GM18873 (cell line): Measurements from ENCODE around the gene SPAG9.
A peak's percentile ranks its signal among the peaks of the same experiment; 100 is the strongest.
"Not testable (repeated sequence)": the region's sequence is repeated elsewhere in the genome, so short reads cannot be mapped to it uniquely, and the experiment has no call there.

Source experiments
- ATAC-seq: cut with Tn5 transposase; IDR thresholded peaks from one replicate; pipeline ENCODE4 v1.9.1; 2021; ENCODE audit warnings: mild to moderate bottlenecking, moderate library complexity, moderate number of reproducible peaks; ENCODE audit not compliant: unreplicated experiment, low FRiP score

The SPAG9 gene

GRCh38 chr17:51088287-51088686 is 32.4 kb downstream of the SPAG9 start:
- ATAC-seq = no peak

GRCh38 chr17:51087072-51087757 is 33.5 kb downstream of the SPAG9 start:
- no peak for ATAC-seq

- no peak for ATAC-seq
Measured at GRCh38 chr17:51085150-51085805, 35.4 kb downstream of the SPAG9 start.

GRCh38 chr17:51083981-51084380 is 36.7 kb downstream of the SPAG9 start:
- no peak for ATAC-seq

GRCh38 chr17:51083364-51083763 is 37.3 kb downstream of the SPAG9 start:
- not testable (repeated sequence) for ATAC-seq

GRCh38 chr17:51079049-51079448 is 41.6 kb downstream of the SPAG9 start:
- no peak for ATAC-seq

GRCh38 chr17:51078009-51078592 is 42.6 kb downstream of the SPAG9 start:
- no peak for ATAC-seq

- no peak for ATAC-seq
Measured at GRCh38 chr17:51076821-51077220, 43.8 kb downstream of the SPAG9 start.

GRCh38 chr17:51071556-51071955 is 49.1 kb downstream of the SPAG9 start:
- no peak for ATAC-seq

GRCh38 chr17:51065466-51065865 is 55.2 kb downstream of the SPAG9 start:
- no peak for ATAC-seq

GRCh38 chr17:51064061-51064735 is 56.5 kb downstream of the SPAG9 start:
- no peak for ATAC-seq

- no peak for ATAC-seq
Measured at GRCh38 chr17:51060396-51060795, 60.3 kb downstream of the SPAG9 start.

GRCh38 chr17:51059781-51060180 is 60.9 kb downstream of the SPAG9 start:
- no peak for ATAC-seq

- ATAC-seq = no peak
Measured at GRCh38 chr17:51057534-51057933, 63.1 kb downstream of the SPAG9 start.

- no peak for ATAC-seq
Measured at GRCh38 chr17:51056813-51057510, 63.7 kb downstream of the SPAG9 start.

GRCh38 chr17:51054748-51055147 is 65.9 kb downstream of the SPAG9 start:
- no peak for ATAC-seq

- ATAC-seq = no peak
Measured at GRCh38 chr17:51052235-51052634, 68.4 kb downstream of the SPAG9 start.

GRCh38 chr17:51050291-51051033 is 70.2 kb downstream of the SPAG9 start:
- peak; percentile 66 for ATAC-seq

GRCh38 chr17:51046514-51047384 is 73.9 kb downstream of the SPAG9 start:
- no peak for ATAC-seq
